ENCODE results near the gene NFATC1.

GRCh38 chr18:79457239-79457638 lies 61.5 kb downstream of the NFATC1 start:
- TF ChIP-seq GATA3 (IDR thresholded peaks at IDR 0.05; ENCODE audit: low read depth, low read length): no peak
- TF ChIP-seq GATA2 (IDR thresholded peaks at IDR 0.05; ENCODE audit: low read depth, low read length): no peak

Data from SH-SY5Y (cell line).